ENCODE measurements around the gene SAV1.

- no peak for TF ChIP-seq PATZ1 (CRISPR knock-in tag; IDR thresholded peaks at IDR 0.05; ENCODE audit: borderline replicate concordance)
- no peak for TF ChIP-seq CREB5 (CRISPR knock-in tag; IDR thresholded peaks at IDR 0.05; ENCODE audit: low read depth)
- TF ChIP-seq GLIS3 (CRISPR knock-in tag; IDR thresholded peaks at IDR 0.05), result no peak
- no peak for TF ChIP-seq ARNTL (CRISPR knock-in tag; IDR thresholded peaks at IDR 0.05; ENCODE audit: borderline replicate concordance, low read depth)
- no peak for TF ChIP-seq RARB (CRISPR knock-in tag; IDR thresholded peaks at IDR 0.05)
- no peak for TF ChIP-seq ZFP30 (CRISPR knock-in tag; IDR thresholded peaks at IDR 0.05)
- TF ChIP-seq ZFP3 (CRISPR knock-in tag; IDR thresholded peaks at IDR 0.05), result no peak
- TF ChIP-seq ISL1 (CRISPR knock-in tag; IDR thresholded peaks at IDR 0.05), result 0 out of 2 replicates have a peak, but pooled peaks have one; percentile 8
- TF ChIP-seq BACH2 (CRISPR knock-in tag; IDR thresholded peaks at IDR 0.05; ENCODE audit: borderline replicate concordance), result no peak
- TF ChIP-seq ESRRG (CRISPR knock-in tag; IDR thresholded peaks at IDR 0.05), result no peak
- TF ChIP-seq CSDC2 (CRISPR knock-in tag; IDR thresholded peaks at IDR 0.05), result no peak
These were observed 64.5 kb downstream of the SAV1 start for GRCh38 chr14:50603565-50603964.

All from SK-N-SH treated with all-trans-retinoic acid at 6 μM for 48 hours (cell line).